WTC11 (cell line): ENCODE data around the gene CEP72.

Experiments used
- CBFB ChIP-seq: sonication (generic); formaldehyde crosslinking; IDR thresholded peaks from 2 replicates; pipeline ENCODE4 v1.8.1; 2022; ENCODE audit warnings: mild to moderate bottlenecking, low read depth, missing genetic modification reagents
- CTCF ChIP-seq: fragments of 200-600 bp; IDR thresholded peaks from 2 replicates; pipeline ENCODE4 v1.8.0; 2022; ENCODE audit warnings: antibody characterized with exemption
- E2F1 ChIP-seq: sonication (generic); formaldehyde crosslinking; IDR thresholded peaks from 2 replicates; pipeline ENCODE4 v1.8.0; 2022; ENCODE audit warnings: mild to moderate bottlenecking, missing genetic modification reagents
- EMX1 ChIP-seq: fragments of 250-450 bp; sonication (Bioruptor Pico); IDR thresholded peaks from 2 replicates; pipeline ENCODE4 v1.8.0; 2021; ENCODE audit warnings: mild to moderate bottlenecking
- KAT7 ChIP-seq: sonication (generic); formaldehyde crosslinking; IDR thresholded peaks from 2 replicates; pipeline ENCODE4 v1.8.1; 2023; ENCODE audit warnings: missing genetic modification reagents, mild to moderate bottlenecking, borderline replicate concordance
- NR3C1 ChIP-seq: sonication (generic); formaldehyde crosslinking; conservative IDR thresholded peaks from 2 replicates; pipeline ENCODE4 v1.8.1; 2023; ENCODE audit warnings: low read depth, mild to moderate bottlenecking, missing genetic modification reagents
- SMAD4 ChIP-seq: sonication (generic); formaldehyde crosslinking; IDR thresholded peaks from 2 replicates; pipeline ENCODE4 v1.8.0; 2022; ENCODE audit warnings: mild to moderate bottlenecking, missing genetic modification reagents
- TF ChIP-seq, protein P1 (sequence below): sonication (generic); formaldehyde crosslinking; IDR thresholded peaks from 2 replicates; pipeline ENCODE4 v1.8.0; 2022; ENCODE audit warnings: mild to moderate bottlenecking, missing genetic modification reagents
- TF ChIP-seq, protein P2 (sequence below): sonication (generic); formaldehyde crosslinking; IDR thresholded peaks from 2 replicates; pipeline ENCODE4 v1.8.0; 2023; ENCODE audit warnings: missing genetic modification reagents

GRCh38 chr5:659496-660263 is 47.5 kb downstream of the CEP72 start:
- TF ChIP-seq CBFB, result no peak
- TF ChIP-seq EMX1 (CRISPR knock-in tag), result no peak
- no peak for TF ChIP-seq CTCF
- TF ChIP-seq E2F1 (CRISPR knock-in tag), result no peak
- TF ChIP-seq NR3C1 (CRISPR knock-in tag), result no peak
- no peak for TF ChIP-seq SMAD4 (CRISPR knock-in tag)
- TF ChIP-seq, protein P1, sequence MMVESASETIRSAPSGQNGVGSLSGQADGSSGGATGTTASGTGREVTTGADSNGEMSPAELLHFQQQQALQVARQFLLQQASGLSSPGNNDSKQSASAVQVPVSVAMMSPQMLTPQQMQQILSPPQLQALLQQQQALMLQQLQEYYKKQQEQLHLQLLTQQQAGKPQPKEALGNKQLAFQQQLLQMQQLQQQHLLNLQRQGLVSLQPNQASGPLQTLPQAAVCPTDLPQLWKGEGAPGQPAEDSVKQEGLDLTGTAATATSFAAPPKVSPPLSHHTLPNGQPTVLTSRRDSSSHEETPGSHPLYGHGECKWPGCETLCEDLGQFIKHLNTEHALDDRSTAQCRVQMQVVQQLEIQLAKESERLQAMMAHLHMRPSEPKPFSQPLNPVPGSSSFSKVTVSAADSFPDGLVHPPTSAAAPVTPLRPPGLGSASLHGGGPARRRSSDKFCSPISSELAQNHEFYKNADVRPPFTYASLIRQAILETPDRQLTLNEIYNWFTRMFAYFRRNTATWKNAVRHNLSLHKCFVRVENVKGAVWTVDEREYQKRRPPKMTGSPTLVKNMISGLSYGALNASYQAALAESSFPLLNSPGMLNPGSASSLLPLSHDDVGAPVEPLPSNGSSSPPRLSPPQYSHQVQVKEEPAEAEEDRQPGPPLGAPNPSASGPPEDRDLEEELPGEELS (CRISPR knock-in tag), result no peak
- TF ChIP-seq KAT7 (CRISPR knock-in tag), result no peak
- TF ChIP-seq, protein P2, sequence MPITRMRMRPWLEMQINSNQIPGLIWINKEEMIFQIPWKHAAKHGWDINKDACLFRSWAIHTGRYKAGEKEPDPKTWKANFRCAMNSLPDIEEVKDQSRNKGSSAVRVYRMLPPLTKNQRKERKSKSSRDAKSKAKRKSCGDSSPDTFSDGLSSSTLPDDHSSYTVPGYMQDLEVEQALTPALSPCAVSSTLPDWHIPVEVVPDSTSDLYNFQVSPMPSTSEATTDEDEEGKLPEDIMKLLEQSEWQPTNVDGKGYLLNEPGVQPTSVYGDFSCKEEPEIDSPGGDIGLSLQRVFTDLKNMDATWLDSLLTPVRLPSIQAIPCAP, result no peak
